ENCODE data around the gene FLYWCH1. TPM values are rescaled to one million over a fixed set of nuclear protein-coding genes. Genes with fewer than 3 reads are reported as not detected.
A peak's percentile ranks its signal among the peaks of the same experiment; 100 is the strongest.

The FLYWCH1 gene
- total and polyA plus RNA-seq, 9 of the 15 experiments (the other 6 are each of a cell fraction or from before 2014, with no cell fraction given), result 0.18 to 33.6 (median 11.3) TPM

- TF ChIP-seq POLR2H (tag; IDR thresholded peaks at IDR 0.05; ENCODE audit: low read depth), result no peak
- no peak for TF ChIP-seq CLOCK (CRISPR knock-in tag; IDR thresholded peaks at IDR 0.05; ENCODE audit: borderline replicate concordance)
- no peak for TF ChIP-seq TFE3 (CRISPR knock-in tag; IDR thresholded peaks at IDR 0.05)
- no peak for TF ChIP-seq ZNF121 (CRISPR knock-in tag; conservative IDR thresholded peaks at IDR 0.05)
- TF ChIP-seq SFPQ (IDR thresholded peaks at IDR 0.05; ENCODE audit: low read depth, low read length), result no peak
- no peak for TF ChIP-seq ZBTB11 (CRISPR knock-in tag; IDR thresholded peaks at IDR 0.05)
- no peak for TF ChIP-seq TSC22D4 (tag; IDR thresholded peaks at IDR 0.05)
- TF ChIP-seq NR2C2 (CRISPR knock-in tag; IDR thresholded peaks at IDR 0.05), result no peak
- TF ChIP-seq NR2C2 (tag; IDR thresholded peaks at IDR 0.05), result peak; percentile 56
- TF ChIP-seq ZBTB12 (CRISPR knock-in tag; IDR thresholded peaks at IDR 0.05), result no peak
- TF ChIP-seq ATF4 (CRISPR knock-in tag; IDR thresholded peaks at IDR 0.05), result no peak
- TF ChIP-seq ZNF57 (CRISPR knock-in tag; IDR thresholded peaks at IDR 0.05), result no peak
- no peak for TF ChIP-seq ZNF282 (CRISPR knock-in tag; IDR thresholded peaks at IDR 0.05)
Measured at GRCh38 chr16:2912330-2913199, 834 bp downstream of the FLYWCH1 start (continued).

Data from K562 (cell line).